ENCODE measurements around the gene UNC5C.

UNC5C gene

DNA sequence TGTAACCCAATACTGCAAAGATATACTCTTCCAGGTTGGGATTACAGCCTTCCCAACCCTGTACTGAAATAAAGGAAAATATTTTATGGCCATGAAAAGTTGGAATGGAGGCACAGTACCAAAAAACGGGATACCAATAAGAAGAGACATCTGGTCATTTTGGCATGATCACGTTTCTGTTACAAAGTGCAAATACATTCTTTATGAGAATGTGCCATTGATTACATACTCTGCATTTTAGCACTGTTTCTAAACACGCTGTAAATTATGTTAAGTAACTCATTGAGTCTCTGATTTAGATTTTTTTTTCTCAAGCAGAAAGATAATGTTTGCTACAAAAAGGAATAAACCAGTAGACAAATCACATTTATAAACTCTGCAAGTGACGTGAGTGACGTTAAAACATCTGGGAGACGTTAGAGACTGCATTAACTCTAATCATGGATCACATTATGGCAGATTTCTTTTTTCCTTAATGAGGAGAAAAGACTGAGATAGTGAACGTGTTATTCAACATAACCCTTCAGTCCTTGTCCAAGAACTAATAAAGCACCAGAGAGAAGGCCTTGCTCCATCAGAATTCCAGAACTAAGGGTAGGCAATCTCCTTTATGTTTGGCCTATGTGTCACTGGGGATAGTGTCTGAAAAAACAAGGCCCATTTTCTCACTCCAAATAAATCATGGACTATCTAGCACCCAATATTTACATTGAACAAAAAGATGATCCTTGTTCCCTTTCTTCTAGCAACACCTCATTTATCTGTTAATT is 31.0 kb downstream of the UNC5C start:
- DNase-seq = no peak

- DNase-seq = no peak
Measured at GRCh38 chr4:95516528-95517017, 32.2 kb downstream of the UNC5C start.

GRCh38 chr4:95515589-95515988 is 33.2 kb downstream of the UNC5C start:
- no peak for DNase-seq

DNA sequence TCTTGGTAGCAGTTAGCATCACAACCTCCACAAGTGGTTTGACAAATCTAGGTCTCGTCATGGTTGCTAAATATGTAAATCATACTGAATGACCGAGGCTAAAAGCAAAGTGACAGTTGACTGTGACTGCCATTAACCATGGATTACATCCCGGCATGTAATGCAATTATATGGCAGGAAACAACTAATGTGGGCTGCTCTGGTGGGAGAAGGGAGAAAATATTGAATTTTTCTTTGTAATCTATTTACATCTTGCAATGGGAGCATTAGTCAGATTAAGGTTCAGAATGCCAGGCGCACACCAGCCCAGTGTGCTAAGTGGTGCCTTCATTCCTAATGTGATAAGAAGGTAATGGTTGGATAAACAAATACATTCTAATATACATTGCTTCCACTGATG is 35.8 kb downstream of the UNC5C start:
- DNase-seq = no peak

- DNase-seq = no peak
Measured at GRCh38 chr4:95511477-95511876, 37.3 kb downstream of the UNC5C start.

DNA sequence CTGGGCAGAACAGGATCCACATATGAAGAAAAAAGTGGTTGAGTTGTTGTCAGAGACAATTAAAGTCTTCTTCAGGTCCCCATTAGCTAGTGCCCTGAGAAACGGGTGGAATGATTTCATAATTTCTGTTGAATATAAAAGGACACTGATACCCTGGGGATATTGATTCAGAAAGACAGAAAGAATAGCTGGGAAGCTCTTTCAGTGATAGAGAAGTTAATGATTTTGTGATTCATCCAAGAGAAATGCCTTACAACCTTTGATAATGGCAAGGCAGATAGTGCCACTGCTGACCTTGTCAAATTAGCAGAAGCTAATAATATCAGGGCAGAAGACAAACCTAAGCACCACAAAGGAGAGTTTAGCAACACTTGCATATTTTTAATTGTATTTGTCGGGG is 37.9 kb downstream of the UNC5C start:
- no peak for DNase-seq

GRCh38 chr4:95510145-95510544 is 38.6 kb downstream of the UNC5C start:
- no peak for DNase-seq

- DNase-seq = no peak
Measured at GRCh38 chr4:95508421-95508820, 40.4 kb downstream of the UNC5C start.

DNA sequence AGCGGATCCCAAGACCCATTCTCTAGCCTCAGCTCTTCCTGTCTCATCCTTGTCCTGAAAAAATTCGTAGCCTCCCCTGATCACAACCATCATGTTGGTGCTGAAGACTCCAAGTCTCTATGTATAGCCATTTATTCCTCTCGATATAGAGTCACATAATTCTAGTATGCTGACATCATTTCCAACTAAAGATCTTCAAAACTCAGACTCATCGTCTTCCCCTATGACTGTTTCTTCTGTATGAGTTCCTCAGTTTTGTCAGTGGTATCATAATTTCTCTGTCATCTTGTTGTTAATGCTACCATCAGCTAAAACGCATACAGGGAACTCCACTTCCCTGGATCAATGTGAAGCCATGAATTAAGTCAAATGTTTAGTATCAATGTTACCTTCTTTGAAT is 41.2 kb downstream of the UNC5C start:
- DNase-seq = no peak

DNA sequence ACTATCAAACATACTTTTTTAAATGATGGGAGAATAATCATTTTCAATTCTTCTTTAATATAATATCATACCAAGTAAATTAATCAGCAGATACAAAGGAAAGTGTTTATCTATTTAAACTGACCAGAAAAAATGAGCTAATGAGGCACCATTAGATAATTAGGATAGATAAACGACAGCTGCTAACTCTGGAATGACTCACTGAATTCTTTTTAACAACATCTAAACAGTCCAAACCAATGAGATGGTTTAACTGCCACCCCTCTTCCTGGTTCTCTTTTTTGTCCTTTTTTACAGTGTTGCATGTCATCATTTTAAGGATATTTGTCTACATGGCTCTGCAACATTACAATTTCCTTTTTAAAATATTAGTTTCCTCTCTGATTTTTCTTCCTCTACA is 41.6 kb downstream of the UNC5C start:
- no peak for DNase-seq

DNA sequence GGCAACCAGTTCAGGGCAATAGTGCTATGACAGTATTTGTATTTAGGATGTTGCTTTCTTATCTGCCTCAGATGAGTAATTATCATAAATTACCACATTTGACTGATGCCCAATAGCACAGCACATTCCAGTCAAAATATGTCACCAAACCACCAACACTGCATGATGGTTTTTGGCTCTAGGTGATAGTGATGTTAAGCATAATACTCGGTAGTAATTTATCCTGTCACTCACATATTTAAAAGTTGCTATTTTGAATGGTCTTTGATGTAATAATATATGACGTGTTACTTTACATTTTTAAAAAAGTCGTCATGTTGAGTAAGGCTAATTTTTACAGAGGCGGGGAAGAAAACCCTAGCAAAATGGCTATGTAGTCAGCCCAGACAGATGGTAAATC is 42.5 kb downstream of the UNC5C start:
- DNase-seq = no peak

- DNase-seq = no peak
Measured at GRCh38 chr4:95505799-95506198, 43.0 kb downstream of the UNC5C start.

DNA sequence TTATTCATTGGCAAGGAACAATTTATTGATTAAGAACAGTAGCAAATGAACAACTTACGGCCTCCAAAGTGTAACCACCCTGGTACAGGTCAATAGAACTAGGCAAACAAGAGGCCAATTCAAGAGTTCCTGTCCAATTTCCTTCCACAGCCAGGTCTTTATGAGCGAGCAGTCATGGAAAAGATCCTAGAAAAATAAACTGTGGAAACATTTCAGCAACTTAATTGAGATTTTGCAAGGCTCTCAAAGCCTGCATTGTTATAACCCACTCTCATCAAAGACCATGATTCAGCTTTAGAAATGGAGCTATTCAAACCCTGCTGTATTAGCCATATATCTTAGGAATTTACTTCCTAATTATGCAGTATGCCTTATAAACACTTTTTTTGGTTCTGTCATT is 43.6 kb downstream of the UNC5C start:
- DNase-seq = no peak

- no peak for DNase-seq
Measured at GRCh38 chr4:95504501-95504900, 44.3 kb downstream of the UNC5C start.

GRCh38 chr4:95500361-95500760 is 48.4 kb downstream of the UNC5C start:
- DNase-seq = no peak

GRCh38 chr4:95499291-95499696 is 49.5 kb downstream of the UNC5C start:
- no peak for DNase-seq

DNA sequence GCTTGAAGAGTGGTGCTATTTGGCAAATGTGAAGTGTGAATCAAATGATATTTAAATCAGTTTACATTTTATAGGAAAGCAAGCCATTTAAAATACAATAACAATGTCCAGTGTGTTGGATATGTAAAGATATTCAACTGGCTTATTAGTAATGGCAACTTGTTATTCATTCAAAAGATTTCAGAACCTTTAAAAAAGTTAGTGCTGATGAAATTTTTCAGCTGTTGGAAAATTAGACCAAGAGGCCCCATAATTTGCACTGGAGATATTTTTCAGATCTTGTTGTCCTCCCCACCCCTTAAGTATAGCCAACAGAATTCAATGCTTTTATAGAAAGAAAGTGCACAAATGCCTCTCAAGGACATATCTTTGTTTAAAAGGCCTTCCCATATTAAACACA is 54.6 kb downstream of the UNC5C start:
- no peak for DNase-seq

GRCh38 chr4:95478679-95479078 is 70.1 kb downstream of the UNC5C start:
- no peak for DNase-seq

GRCh38 chr4:95476121-95476520 is 72.7 kb downstream of the UNC5C start:
- no peak for DNase-seq

DNA sequence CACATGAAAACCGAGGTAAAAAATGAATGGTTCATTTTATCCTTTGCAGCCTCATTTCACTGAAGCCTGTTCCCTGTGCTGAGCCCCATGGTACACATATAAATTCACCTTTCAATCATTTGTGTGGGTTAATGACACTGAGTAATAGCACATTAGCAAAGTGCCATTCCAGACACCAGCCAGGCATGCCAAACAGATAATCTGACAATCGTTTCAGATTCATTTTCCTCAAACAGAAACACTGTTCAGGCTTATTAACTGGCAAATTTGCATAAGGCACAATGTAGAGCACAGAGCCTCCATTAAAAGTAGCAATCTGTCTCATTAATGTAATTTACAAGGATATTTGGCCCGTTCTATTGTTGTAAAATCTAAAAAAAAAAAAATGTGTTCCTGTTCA is 76.2 kb downstream of the UNC5C start:
- DNase-seq = no peak

GRCh38 chr4:95470622-95471021 is 78.2 kb downstream of the UNC5C start:
- DNase-seq = no peak

- DNase-seq = no peak
Measured at GRCh38 chr4:95469617-95470016, 79.2 kb downstream of the UNC5C start.

- DNase-seq = no peak
Measured at GRCh38 chr4:95466791-95467190, 82.0 kb downstream of the UNC5C start.

GRCh38 chr4:95465010-95465409 is 83.8 kb downstream of the UNC5C start:
- no peak for DNase-seq

DNA sequence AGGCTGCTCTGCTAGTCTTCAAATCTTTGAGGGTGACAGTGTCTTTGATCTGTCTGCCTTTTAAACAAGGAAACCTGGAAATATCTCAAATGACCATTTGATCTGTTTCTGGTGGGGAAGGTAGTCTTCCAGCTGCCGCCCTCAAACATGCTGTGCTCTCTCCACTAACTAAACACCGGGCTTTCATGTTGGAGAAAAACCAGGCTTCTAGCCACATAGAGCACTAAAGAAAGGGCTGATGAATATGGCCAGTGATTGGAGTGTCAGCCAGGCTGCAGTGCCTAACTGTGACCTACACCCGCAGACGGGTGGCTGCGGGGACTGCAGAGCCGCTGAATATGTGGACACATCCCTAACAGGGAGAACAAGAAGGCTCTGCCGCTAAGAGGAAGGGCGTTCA is 85.9 kb downstream of the UNC5C start:
- no peak for DNase-seq

Data from right forelimb (tissue), 1 donor.